K562 treated with DMSO at 1 percent for 24 hours (cell line): Measurements from ENCODE around the gene NETO2. TPM values are rescaled to one million over a fixed set of nuclear protein-coding genes. Genes with fewer than 3 reads are reported as not detected.

Source experiments
- total RNA-seq: library from RNA; unstranded; fragments of 300-600 nt; gene quantifications from 2 replicates; pipeline ENCODE4 v1.2.3, GENCODE V29; 2022; ENCODE audit warnings: low read depth; ENCODE audit not compliant: insufficient read depth

The NETO2 gene
- total RNA-seq = 15.1 and 18.7 TPM in 2 replicates

GRCh38 chr16:47143677-47144558 is at the start of gene NETO2:
Gene NETO2 (minus strand): TSS chr16:47143945. CDS start chr16:47143612, 333 bp downstream.

Other genes with a start within 250 kb of the NETO2 start
- gene DNAJA2, start 170.3 kb downstream of the NETO2 start, total RNA-seq = 35.1 and 36.0 TPM in 2 replicates